HepG2 (cell line): ENCODE measurements around the gene TBKBP1. TPM values are rescaled to one million over a fixed set of nuclear protein-coding genes. Genes with fewer than 3 reads are reported as not detected.

Experiments
- BCL6 ChIP-seq: IDR thresholded peaks from 2 replicates; pipeline ENCODE4 v1.6.1; 2016; ENCODE audit warnings: missing genetic modification reagents, missing compliant biosample characterization
- CBX1 ChIP-seq: IDR thresholded peaks from one replicate; pipeline ENCODE4 v1.6.1; 2016; ENCODE audit warnings: antibody characterized with exemption, low read depth
- EED ChIP-seq: sonication (generic); formaldehyde crosslinking; IDR thresholded peaks from 2 replicates; pipeline ENCODE4 v1.5.0; 2020; ENCODE audit warnings: mild to moderate bottlenecking, missing genetic modification reagents
- KLF9 ChIP-seq: IDR thresholded peaks from 2 replicates; pipeline ENCODE4 v1.6.1; 2016; ENCODE audit warnings: low read depth
- PATZ1 ChIP-seq: sonication (generic); formaldehyde crosslinking; IDR thresholded peaks from 2 replicates; pipeline ENCODE4 v1.4.0; 2020; ENCODE audit warnings: missing genetic modification reagents
- PCBP1 ChIP-seq: fragments of 200-400 bp; formaldehyde crosslinking; IDR thresholded peaks from 2 replicates; pipeline ENCODE4 v1.6.1; 2017; ENCODE audit warnings: mild to moderate bottlenecking, low read depth, low read length, borderline replicate concordance
- SALL2 ChIP-seq: sonication (generic); formaldehyde crosslinking; IDR thresholded peaks from 2 replicates; pipeline ENCODE4 v1.8.1; 2023; ENCODE audit warnings: mild to moderate bottlenecking, missing genetic modification reagents, inconsistent platforms
- TFE3 ChIP-seq: IDR thresholded peaks from 2 replicates; pipeline ENCODE4 v1.6.1; 2016
- ZBTB10 ChIP-seq: sonication (generic); formaldehyde crosslinking; IDR thresholded peaks from 2 replicates; pipeline ENCODE4 v1.4.0; 2020; ENCODE audit warnings: missing genetic modification reagents, borderline replicate concordance
- ZFY ChIP-seq: sonication (generic); formaldehyde crosslinking; IDR thresholded peaks from 2 replicates; pipeline ENCODE4 v1.4.0; 2020; ENCODE audit warnings: missing genetic modification reagents
- ZMAT5 ChIP-seq: sonication (generic); formaldehyde crosslinking; IDR thresholded peaks from 2 replicates; pipeline ENCODE4 v1.5.0; 2020; ENCODE audit warnings: mild to moderate bottlenecking, low read depth, missing genetic modification reagents, borderline replicate concordance
- ZNF3 ChIP-seq: IDR thresholded peaks from 2 replicates; pipeline ENCODE4 v1.7.0; 2017; ENCODE audit warnings: inconsistent platforms
- ZNF7 ChIP-seq: IDR thresholded peaks from 2 replicates; pipeline ENCODE4 v1.6.1; 2016; ENCODE audit warnings: missing biosample characterization, missing genetic modification reagents
- ZXDC ChIP-seq: sonication (generic); formaldehyde crosslinking; IDR thresholded peaks from 2 replicates; pipeline ENCODE4 v1.5.0; 2020; ENCODE audit warnings: mild to moderate bottlenecking, missing genetic modification reagents
- polyA plus RNA-seq, 8 experiments: library from polyadenylated mRNA; depleted of rRNA in 3 of 8; stranded (reverse) in 7 of 8; unstranded in 1 of 8; fragments of >200 nt; fragmentation: Illumina TruSeq in 4 of 8; extraction: Trizol in 4 of 8; gene quantifications; 2 replicates each; pipeline versions ENCODE4 v1.2.1 to v1.2.3, GENCODE V29; 2011 to 2016; ENCODE audit warnings: low read depth in 4 of 8, missing spikeins in 1 of 8, mixed read lengths in 1 of 8; ENCODE audit not compliant: insufficient read depth in 1 of 8
- total RNA-seq, 5 experiments: library from RNA; depleted of rRNA; stranded (reverse); fragments of >200 nt; fragmentation: Illumina TruSeq; extraction: Trizol; gene quantifications; 2 replicates each; pipeline ENCODE4 v1.2.3, GENCODE V29; 2016; ENCODE audit warnings: low read depth in 1 of 5
- TF ChIP-seq, protein P1 (sequence below): sonication (generic); formaldehyde crosslinking; IDR thresholded peaks from 2 replicates; pipeline ENCODE4 v1.5.0; 2020; ENCODE audit warnings: missing genetic modification reagents

The TBKBP1 gene
- total and polyA plus RNA-seq, 2 of the 13 experiments (the other 11 are each of a cell fraction or from before 2014, with no cell fraction given), result 2.6 to 7.0 TPM

DNA sequence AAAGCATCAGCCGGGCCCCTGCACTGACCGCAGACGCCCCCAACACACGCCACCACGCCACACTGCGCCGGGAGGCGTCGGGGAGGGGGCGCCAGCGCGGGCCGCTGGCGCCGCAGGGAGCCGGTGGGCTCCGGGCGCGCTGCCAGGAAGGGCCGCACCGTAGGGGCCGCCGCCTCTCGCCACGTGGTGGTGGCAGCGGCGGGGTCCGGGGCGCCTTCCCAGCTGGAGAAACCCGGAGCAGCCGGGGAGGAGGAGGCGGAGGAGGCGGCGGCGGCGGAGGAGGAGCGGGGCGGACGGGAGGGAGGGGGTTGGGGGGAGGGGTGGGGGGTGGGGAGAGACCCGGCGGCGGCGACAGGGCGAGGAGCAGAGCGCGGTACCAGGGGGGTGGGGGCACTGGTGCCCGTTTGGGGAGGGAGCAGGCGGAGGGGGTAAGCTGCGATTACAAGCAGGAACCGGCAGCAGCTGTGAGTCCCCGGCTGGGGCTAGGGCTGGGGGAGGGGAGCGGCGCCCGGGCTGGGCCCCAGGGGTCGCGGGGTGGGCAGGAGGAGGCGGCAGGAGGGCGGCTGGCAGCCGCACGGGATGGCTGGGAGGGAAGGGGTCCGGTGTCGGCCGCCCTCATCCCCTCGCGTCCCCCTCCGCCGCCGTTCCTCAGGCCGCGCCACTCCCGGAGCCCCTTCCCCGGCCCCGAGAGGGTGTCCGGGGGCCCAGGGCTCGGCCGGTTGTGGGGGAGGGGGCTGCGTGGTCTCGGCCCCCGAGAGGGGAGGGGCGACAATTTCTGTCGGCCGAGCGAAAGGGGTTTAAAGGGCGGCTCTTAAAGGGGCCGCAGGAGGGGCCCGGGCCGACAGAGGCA is at the start of gene TBKBP1 (continued):
- TF ChIP-seq CBX1, result no peak
- no peak for TF ChIP-seq KLF9 (CRISPR knock-in tag)
- no peak for TF ChIP-seq ZXDC (CRISPR knock-in tag)
- peak; percentile 40; the same call in 1 of the 2 replicates for TF ChIP-seq ZFY
- TF ChIP-seq ZNF3, result no peak
- TF ChIP-seq TFE3 (CRISPR knock-in tag), result no peak
- peak; percentile 38; the same call in 1 of the 2 replicates for TF ChIP-seq BCL6
- TF ChIP-seq, protein P1, sequence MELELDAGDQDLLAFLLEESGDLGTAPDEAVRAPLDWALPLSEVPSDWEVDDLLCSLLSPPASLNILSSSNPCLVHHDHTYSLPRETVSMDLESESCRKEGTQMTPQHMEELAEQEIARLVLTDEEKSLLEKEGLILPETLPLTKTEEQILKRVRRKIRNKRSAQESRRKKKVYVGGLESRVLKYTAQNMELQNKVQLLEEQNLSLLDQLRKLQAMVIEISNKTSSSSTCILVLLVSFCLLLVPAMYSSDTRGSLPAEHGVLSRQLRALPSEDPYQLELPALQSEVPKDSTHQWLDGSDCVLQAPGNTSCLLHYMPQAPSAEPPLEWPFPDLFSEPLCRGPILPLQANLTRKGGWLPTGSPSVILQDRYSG (CRISPR knock-in tag), result no peak
- no peak for TF ChIP-seq ZBTB10 (CRISPR knock-in tag)
- TF ChIP-seq ZNF7 (CRISPR knock-in tag), result no peak
- TF ChIP-seq PCBP1, result no peak
- TF ChIP-seq EED (CRISPR knock-in tag), result no peak
- TF ChIP-seq PATZ1 (CRISPR knock-in tag), result peak; percentile 94
- TF ChIP-seq SALL2 (CRISPR knock-in tag), result no peak
- TF ChIP-seq ZMAT5 (CRISPR knock-in tag), result no peak
